GM18498 (cell line): ENCODE data around the gene AZGP1.
"Not testable (repeated sequence)": the region's sequence is repeated elsewhere in the genome, so short reads cannot be mapped to it uniquely, and the experiment has no call there.

Experiments
- ATAC-seq: cut with Tn5 transposase; IDR thresholded peaks from one replicate; pipeline ENCODE4 v1.9.1; 2021; ENCODE audit warnings: mild to moderate bottlenecking, moderate library complexity; ENCODE audit not compliant: unreplicated experiment

The AZGP1 gene

GRCh38 chr7:99997545-99998137 lies 21.8 kb upstream of the AZGP1 start:
- no peak for ATAC-seq

- ATAC-seq = no peak
These were observed 21.1 kb upstream of the AZGP1 start for GRCh38 chr7:99996755-99997544.

- ATAC-seq = no peak
These were observed 19.0 kb upstream of the AZGP1 start for GRCh38 chr7:99994819-99995218.

DNA sequence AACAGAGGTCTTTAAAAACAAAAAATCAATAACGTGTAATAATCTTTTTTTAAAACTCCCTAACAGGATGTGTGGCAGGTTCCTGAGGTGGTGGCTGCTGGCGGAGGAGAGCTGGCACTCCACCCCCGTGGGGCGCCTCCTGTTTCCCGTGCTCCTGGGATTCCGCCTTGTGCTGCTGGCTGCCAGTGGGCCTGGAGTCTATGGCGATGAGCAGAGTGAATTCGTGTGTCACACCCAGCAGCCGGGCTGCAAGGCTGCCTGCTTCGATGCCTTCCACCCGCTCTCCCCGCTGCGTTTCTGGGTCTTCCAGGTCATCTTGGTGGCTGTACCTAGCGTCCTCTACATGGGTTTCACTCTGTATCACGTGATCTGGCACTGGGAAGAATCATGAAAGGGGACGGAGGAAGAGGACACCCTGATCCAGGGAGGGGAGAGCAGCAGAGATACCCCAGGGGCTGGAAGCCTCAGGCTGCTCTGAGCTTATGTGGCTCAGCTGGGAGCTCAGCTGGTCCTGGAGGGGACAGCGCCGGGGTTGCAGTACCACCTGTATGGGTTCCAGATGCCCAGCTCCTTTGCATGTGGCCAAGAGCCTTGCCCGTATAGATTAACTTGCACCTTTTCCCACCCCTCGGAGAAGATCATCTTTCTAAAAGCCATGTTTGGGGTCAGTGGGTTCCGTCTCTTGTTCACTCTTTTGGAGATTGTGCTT lies 16.7 kb upstream of the AZGP1 start:
- no peak for ATAC-seq

- not testable (repeated sequence) for ATAC-seq
These were observed 15.7 kb upstream of the AZGP1 start for GRCh38 chr7:99991543-99991942.

DNA sequence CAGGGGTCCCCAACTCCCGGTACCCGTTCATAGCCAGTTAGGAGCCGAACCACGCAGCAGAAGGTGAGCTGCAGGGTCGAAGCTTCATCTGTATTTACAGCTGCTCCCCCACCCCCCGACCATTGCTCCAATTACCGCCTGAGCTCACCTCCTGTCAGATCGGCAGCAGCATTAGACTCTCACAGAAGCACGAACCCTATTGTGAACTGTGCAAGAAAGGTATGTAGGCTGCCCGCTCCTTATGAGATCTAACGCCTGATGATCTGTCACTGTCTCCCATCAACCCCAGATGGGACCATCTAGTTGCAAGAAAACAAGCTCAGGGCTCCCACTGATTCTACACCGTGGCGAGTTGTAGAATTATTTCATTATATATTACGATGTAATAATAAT lies 14.6 kb upstream of the AZGP1 start:
- no peak for ATAC-seq

DNA sequence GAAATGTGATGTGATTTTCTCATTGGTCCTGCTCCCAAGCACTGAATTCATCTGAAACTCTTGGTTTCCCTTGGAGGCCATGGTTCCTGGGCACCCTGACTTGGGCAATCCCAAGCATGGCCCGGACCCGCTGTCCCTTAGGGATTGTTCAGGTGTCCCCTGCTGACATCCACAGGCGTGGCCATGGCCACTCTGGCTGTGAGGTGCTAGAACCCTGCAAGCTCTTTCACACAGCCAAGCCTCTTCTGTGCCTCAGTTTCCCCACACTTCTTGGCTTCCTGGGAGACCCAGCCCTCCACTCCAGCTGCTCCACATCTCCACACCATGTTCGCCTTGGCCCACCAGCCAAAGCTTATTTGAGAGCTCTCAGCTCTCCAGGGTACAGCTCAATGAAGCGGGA lies 12.0 kb upstream of the AZGP1 start:
- no peak for ATAC-seq

DNA sequence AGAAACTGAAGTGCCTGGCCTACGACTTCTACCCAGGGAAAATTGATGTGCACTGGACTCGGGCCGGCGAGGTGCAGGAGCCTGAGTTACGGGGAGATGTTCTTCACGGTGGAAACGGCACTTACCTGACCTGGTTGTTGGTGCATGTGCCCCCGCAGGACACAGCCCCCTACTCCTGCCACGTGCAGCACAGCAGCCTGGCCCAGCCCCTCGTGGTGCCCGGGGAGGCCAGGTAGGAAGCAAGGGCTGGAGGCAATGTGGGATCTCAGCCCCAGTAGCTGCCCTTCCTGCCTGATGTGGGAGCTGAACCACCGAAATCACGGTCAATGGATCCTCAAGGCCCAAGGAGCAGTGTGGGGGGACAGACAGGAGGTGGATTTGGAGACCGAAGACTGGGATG lies 11.5 kb upstream of the AZGP1 start:
- not testable (repeated sequence) for ATAC-seq

- ATAC-seq = no peak
These were observed 8.8 kb upstream of the AZGP1 start for GRCh38 chr7:99984593-99984992.

DNA sequence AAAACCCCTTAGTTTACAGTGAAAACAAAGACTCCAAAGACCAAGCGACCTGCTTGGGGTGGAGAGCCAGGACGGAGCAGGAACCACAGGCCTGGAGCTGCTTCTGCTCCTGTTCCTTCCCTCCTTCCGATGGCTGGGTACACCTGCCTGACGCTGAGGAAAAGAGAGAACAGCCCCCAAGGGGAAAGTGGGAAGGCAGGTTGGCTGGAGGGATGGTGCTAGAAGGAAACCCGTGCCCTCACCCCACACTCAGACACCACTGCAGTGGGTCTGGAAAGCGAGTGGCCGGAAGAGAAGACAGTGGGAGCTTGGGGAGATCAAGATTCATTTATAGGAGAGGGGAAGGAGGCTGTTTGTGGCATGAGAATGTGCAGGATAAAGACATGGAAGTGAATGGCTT lies 5.2 kb upstream of the AZGP1 start:
- not testable (repeated sequence) for ATAC-seq

DNA sequence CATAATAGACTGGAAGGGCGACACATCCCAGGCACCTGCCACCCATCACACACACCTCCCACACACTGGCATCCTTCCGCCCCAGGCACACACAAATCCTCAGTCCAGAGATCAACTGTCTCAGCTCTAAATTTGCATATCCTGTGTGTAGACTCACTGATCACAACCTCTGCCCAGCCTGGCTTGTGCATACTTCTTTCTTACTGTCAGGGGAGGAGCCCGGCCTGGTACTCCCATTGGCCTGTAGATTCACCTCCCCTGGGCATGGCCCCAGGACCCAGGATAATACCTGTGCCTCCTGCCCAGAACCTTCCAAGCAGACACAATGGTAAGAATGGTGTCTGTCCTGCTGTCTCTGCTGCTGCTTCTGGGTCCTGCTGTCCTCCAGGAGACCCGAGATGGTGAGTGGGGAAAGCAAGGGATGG lies 4.6 kb upstream of the AZGP1 start:
- ATAC-seq = not testable (repeated sequence)

GRCh38 chr7:99979814-99980225 lies 4.0 kb upstream of the AZGP1 start:
- not testable (repeated sequence) for ATAC-seq

DNA sequence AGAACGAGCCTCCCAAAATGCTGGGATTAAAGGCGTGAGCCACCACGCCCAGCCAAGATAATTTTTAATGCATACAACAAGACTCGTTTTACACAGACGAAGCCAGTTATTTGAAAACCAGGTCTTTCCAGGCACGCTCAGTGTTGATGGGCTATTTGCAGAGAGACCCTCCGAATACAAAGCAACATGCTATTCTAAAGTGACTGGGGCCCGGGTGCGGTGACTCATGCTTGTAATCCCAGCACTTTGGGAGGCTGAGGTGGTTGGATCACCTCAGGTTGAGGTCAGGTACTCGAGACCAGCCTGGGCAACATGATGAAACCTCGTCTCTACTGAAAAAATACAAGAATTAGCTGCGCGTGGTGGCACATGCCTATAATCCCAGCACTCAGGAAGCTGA lies 795 bp upstream of the AZGP1 start:
- no peak for ATAC-seq

DNA sequence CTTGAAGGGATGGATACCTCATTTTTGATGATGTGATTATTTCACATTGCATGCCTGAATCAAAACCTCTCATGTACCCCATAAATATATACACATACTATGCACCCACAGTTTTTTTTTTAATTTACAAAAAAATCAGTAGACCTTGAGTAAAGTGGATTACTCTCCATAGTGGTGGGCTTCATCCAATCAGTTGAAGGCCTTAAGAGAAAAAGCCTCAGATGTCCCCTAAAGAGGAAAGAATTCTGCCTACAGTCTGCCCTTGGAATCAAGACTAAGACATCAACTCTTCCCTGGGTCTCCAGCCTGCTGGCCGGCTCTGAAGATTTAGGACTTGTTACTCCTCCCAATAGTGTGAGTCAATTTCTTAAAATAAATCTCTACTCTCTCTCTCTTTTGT lies 1.1 kb downstream of the AZGP1 start:
- no peak for ATAC-seq

GRCh38 chr7:99973817-99974216 lies 2.0 kb downstream of the AZGP1 start:
- ATAC-seq = not testable (repeated sequence)

- ATAC-seq = no peak
These were observed 4.6 kb downstream of the AZGP1 start for GRCh38 chr7:99971242-99971641.

- ATAC-seq = not testable (repeated sequence)
These were observed 6.0 kb downstream of the AZGP1 start for GRCh38 chr7:99969813-99970212.

DNA sequence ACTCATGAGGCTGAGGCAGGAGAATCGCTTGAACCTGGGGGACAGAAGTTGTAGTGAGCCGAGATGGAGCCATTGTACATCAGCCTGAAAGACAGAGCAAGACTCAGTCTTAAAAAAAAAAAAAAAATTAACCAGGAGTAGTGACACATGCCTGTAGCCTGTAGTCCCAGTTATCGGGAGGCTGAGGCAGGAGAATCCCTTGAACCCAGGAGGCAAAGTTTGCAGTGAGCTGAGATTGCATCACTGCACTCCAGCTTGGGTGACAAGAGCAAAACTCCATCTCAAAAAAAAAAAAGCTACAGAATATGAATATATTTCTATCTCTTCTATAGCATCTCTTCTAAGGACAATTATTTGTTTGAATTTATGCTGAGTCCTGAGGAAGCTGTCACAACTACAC lies 6.5 kb downstream of the AZGP1 start:
- no peak for ATAC-seq

DNA sequence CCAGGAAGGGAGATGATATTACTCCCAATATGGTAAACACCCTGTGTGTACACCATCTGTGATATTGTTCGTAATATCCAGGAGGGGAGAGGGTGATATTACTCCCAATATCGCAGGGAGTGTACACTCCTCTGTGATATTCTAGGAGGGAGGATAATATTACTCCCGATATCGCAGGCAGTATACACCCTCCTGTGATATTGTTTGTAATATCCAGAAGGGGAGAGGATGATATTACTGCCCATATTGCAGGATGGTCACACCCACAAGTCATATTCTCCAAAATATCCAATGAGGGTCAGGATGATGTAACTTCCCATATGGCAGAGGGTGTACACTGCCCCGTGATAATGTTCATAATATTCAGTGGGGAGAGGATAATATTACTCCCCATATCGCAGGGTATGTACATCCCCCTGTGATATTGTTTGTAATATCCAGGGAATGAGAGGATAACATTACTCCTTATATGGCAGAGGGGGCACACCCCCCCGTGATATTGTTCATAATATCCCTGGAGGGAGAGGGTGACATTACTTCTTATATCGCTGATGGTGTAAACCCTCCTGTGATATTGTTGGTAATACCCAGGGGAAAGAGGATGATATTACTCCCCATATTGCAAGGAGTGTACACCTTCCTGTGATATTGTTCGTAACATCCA lies 17.1 kb downstream of the AZGP1 start:
- no peak for ATAC-seq

DNA sequence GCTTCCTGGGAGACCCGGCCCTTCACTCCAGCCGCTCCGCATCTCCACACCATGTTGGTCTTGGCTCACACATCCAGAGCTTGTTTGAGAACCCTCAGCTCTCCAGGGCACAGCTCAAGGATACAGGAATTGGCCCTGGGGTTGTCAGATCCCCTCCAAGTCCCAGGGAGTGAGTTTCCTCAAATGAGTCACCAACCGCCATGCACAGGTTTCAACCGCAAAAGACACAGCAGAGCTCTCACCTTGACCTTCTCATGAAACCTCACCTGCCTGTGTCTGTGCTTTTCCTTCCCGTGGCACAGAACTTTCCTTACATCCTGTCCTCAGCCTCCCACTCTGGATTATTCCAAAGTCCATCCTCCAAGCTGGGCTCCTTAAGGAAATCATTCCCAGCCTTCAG lies 20.6 kb downstream of the AZGP1 start:
- no peak for ATAC-seq

- ATAC-seq = not testable (repeated sequence)
These were observed 21.2 kb downstream of the AZGP1 start for GRCh38 chr7:99954643-99955042.
